ENCODE results near the gene PAQR3. TPM values are rescaled to one million over a fixed set of nuclear protein-coding genes. Genes with fewer than 3 reads are reported as not detected.

The PAQR3 gene
- total and polyA plus RNA-seq, 2 of the 8 experiments (the other 6 are each of a cell fraction or from before 2014, with no cell fraction given): 28.9 to 35.2 TPM

DNA sequence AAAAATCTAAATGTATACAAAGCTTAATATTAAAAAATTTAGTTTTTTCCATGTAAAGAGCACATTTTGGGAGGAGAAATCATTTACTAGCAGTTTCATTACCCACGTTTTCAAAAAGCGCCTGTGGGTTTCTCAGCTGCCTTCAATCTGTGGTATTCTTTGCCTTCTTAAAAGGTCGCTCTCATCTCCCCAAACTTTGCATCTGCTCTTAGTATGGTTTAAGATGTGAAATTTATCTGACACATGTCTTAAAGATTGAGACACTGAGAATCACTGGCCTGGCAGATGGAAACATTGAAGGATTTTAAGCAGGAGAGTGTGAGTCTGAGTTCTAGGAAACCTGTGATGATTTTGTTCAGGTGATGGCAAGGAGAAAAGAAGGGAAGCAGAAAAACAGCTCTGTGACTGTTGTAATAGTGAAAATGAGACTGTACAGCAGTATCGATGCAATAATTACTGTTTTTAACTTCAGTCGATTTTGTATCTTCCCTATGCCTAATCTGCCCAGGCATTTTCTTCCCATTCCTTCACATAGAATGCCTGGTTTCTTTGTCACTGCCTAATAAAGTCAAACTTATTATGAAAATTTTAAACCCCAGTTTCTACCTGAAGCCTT lies 75.9 kb downstream of the PAQR3 start:
- no peaks in the 10 kb centered on the region for H3K23me2 ChIP-seq (ENCODE audit: low read depth, low read length)
- CTCF ChIA-PET (ENCODE audit: partially characterized antibody): interaction anchor here (0.9 to 3.2 kb wide), 16 partner anchors 8 to 275 kb away, joined by 3 to 24 read pairs (median 4); no protein-coding TSS in a partner anchor
- no peaks in the 10 kb centered on the region for H3K4me1 ChIP-seq (replicated peaks in 1 of 4; ENCODE audit: control insufficient read depth in 3 of 4, insufficient read depth in 4 of 4, low read length in 3 of 4)
- POLR2A ChIA-PET (ENCODE audit: partially characterized antibody): no interaction called here
- H3K27me3 ChIP-seq (replicated peaks in 1 of 4; ENCODE audit: control insufficient read depth in 3 of 4, extremely low read depth in 1 of 4, insufficient read depth in 3 of 4, low read length in 3 of 4): no peaks in the 10 kb centered on the region
- no peak overlapping the region for H2BK120ac ChIP-seq (replicated peaks; ENCODE audit: low read depth, low read length)
- peaks cover 0 to 3% (median 0%) of the 10 kb centered on the region in 4 experiments; a peak in 2 of 8 replicates for H3K36me3 ChIP-seq (ENCODE audit: control insufficient read depth in 2 of 4, insufficient read depth in 4 of 4, low read length in 3 of 4)
- H4K8ac ChIP-seq (ENCODE audit: extremely low read depth, insufficient read depth, low read length): no peak overlapping the region
- H2BK12ac ChIP-seq (ENCODE audit: low read depth, low read length): no peak overlapping the region
- no peak overlapping the region for H3K23ac ChIP-seq (ENCODE audit: insufficient read length)
- no peaks in the 10 kb centered on the region for H4K20me1 ChIP-seq (replicated peaks in 1 of 2; ENCODE audit: control insufficient read depth in 1 of 2, insufficient read depth in 2 of 2, low read length in 2 of 2)
- FAIRE-seq: no peak
- H4K5ac ChIP-seq (ENCODE audit: insufficient read length, low read depth, low read length): no peak overlapping the region
- H3K18ac ChIP-seq (ENCODE audit: extremely low read depth, low read length): no peak overlapping the region
- H3K4ac ChIP-seq (replicated peaks; ENCODE audit: insufficient read length, low read depth, low read length): no peak overlapping the region
- no peaks in the 10 kb centered on the region for H3K9me3 ChIP-seq (ENCODE audit: insufficient read depth in 2 of 2, low read depth in 1 of 2, low read length in 1 of 2)
- H3K9ac ChIP-seq (replicated peaks in 1 of 4; ENCODE audit: extremely low read depth in 1 of 4, low read depth in 3 of 4, low read length in 3 of 4): no peak overlapping the region
- no peak overlapping the region for H2BK5ac ChIP-seq (ENCODE audit: low read depth, low read length)
- H2BK15ac ChIP-seq (ENCODE audit: low read length): no peak overlapping the region
- H2AFZ ChIP-seq (ENCODE audit: low read length): no peak overlapping the region
- H3K56ac ChIP-seq (replicated peaks; ENCODE audit: insufficient read length, low read depth, low read length): no peak overlapping the region
- H2BK20ac ChIP-seq (ENCODE audit: low read length): no peak overlapping the region
- 85% methylated on average over 5 of the region's 5 CpGs; no CpG with 5 or more reads in 1 of the 2 experiments for WGBS, 2 experiments (ENCODE audit: extremely low coverage in 1 of 2, insufficient coverage in 1 of 2, insufficient read length in 1 of 2, insufficient replicate concordance in 2 of 2, low coverage in 1 of 2, low lambda C conversion rate in 2 of 2, missing lambda C conversion rate in 1 of 2)
- H3K79me1 ChIP-seq (ENCODE audit: low read depth, low read length): no peaks in the 10 kb centered on the region
- no peak overlapping the region for H3K4me3 ChIP-seq (ENCODE audit: extremely low read depth in 1 of 4, insufficient read depth in 2 of 4, low read depth in 3 of 4, low read length in 4 of 4)
- H2AK5ac ChIP-seq (ENCODE audit: low read depth, low read length): no peak overlapping the region
- TF ChIP-seq, protein P1, sequence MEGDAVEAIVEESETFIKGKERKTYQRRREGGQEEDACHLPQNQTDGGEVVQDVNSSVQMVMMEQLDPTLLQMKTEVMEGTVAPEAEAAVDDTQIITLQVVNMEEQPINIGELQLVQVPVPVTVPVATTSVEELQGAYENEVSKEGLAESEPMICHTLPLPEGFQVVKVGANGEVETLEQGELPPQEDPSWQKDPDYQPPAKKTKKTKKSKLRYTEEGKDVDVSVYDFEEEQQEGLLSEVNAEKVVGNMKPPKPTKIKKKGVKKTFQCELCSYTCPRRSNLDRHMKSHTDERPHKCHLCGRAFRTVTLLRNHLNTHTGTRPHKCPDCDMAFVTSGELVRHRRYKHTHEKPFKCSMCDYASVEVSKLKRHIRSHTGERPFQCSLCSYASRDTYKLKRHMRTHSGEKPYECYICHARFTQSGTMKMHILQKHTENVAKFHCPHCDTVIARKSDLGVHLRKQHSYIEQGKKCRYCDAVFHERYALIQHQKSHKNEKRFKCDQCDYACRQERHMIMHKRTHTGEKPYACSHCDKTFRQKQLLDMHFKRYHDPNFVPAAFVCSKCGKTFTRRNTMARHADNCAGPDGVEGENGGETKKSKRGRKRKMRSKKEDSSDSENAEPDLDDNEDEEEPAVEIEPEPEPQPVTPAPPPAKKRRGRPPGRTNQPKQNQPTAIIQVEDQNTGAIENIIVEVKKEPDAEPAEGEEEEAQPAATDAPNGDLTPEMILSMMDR (IDR thresholded peaks at IDR 0.05; ENCODE audit: control extremely low read depth in 1 of 3, insufficient read depth in 1 of 3, low read depth in 1 of 3, low read length in 3 of 3): no peak
- no peak for TF ChIP-seq BACH1 (IDR thresholded peaks at IDR 0.05; ENCODE audit: low read length)
- TF ChIP-seq, protein P2, sequence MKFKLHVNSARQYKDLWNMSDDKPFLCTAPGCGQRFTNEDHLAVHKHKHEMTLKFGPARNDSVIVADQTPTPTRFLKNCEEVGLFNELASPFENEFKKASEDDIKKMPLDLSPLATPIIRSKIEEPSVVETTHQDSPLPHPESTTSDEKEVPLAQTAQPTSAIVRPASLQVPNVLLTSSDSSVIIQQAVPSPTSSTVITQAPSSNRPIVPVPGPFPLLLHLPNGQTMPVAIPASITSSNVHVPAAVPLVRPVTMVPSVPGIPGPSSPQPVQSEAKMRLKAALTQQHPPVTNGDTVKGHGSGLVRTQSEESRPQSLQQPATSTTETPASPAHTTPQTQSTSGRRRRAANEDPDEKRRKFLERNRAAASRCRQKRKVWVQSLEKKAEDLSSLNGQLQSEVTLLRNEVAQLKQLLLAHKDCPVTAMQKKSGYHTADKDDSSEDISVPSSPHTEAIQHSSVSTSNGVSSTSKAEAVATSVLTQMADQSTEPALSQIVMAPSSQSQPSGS (IDR thresholded peaks at IDR 0.05; ENCODE audit: low read length): no peak
- TF ChIP-seq GABPA (IDR thresholded peaks at IDR 0.05; ENCODE audit: borderline replicate concordance, insufficient read depth, low read length): no peak
- no peak for TF ChIP-seq CBX5 (IDR thresholded peaks at IDR 0.05; ENCODE audit: low read depth, low read length)
- TF ChIP-seq TBP (IDR thresholded peaks at IDR 0.05; ENCODE audit: low read depth, low read length): no peak
- no peak for TF ChIP-seq KDM5A (IDR thresholded peaks at IDR 0.05; ENCODE audit: low read length)
- TF ChIP-seq CTBP2 (IDR thresholded peaks at IDR 0.05; ENCODE audit: borderline replicate concordance, insufficient read depth, insufficient read length, low read length): no peak
- no peak for TF ChIP-seq GTF2F1 (IDR thresholded peaks at IDR 0.05; ENCODE audit: borderline replicate concordance, low read depth, low read length)
- no peak for DNase-seq (ENCODE audit: low read depth in 1 of 2, low spot score in 2 of 2)
- H4K91ac ChIP-seq (replicated peaks; ENCODE audit: insufficient read length, low read length): no peak overlapping the region
- no peaks in the 10 kb centered on the region for H3K79me2 ChIP-seq (ENCODE audit: control insufficient read depth in 1 of 2, insufficient read depth in 2 of 2, low read length in 2 of 2)
- no peak overlapping the region for H3K4me2 ChIP-seq (ENCODE audit: insufficient read depth in 1 of 2, low read depth in 2 of 2, low read length in 2 of 2)
- H3K14ac ChIP-seq (ENCODE audit: insufficient read length): no peak overlapping the region
- no peak overlapping the region for H3K27ac ChIP-seq (ENCODE audit: low read depth, low read length)

All from H1 (cell line).